Measurements from ENCODE around the gene PDPR.
"Not testable (repeated sequence)": the region's sequence is repeated elsewhere in the genome, so short reads cannot be mapped to it uniquely, and the experiment has no call there.

GRCh38 chr16:70198666-70199065, 84.5 kb downstream of the PDPR start:
- TF ChIP-seq CTCF, POLR2AphosphoS5, POLR2A (IDR thresholded peaks at IDR 0.05): not testable (repeated sequence)

Data from sigmoid colon (tissue), 4 donors.